ENCODE data around the gene CREB5.

DNA sequence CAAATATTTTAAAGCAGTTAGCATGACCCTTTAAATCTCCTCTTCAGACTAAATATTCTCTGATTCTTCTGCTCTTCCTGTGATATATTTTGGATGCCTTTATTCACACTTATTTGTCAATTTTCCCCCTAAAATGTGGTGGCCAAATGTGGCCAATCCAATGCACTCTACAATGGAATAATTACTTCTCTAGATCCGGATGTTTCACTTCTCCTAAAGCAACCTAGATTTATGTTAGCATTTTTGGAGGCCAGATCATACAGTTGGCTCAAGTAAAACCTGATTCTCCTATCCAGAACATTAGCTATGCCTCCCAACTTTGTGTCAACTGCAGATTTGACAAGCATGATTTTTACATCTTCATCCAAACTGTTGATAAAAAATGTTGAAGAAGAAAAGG lies 153.7 kb downstream of the CREB5 start:
- no peak for TF ChIP-seq CTCF (conservative IDR thresholded peaks at IDR 0.05; ENCODE audit: low read length)
- TF ChIP-seq EZH2phosphoT487 (IDR thresholded peaks at IDR 0.05; ENCODE audit: borderline replicate concordance), result no peak

Measured in Loucy (cell line).